Measurements from ENCODE around the gene SFSWAP.
"Not testable (repeated sequence)": the region's sequence is repeated elsewhere in the genome, so short reads cannot be mapped to it uniquely, and the experiment has no call there.

SFSWAP gene

GRCh38 chr12:131703161-131703560, 7.7 kb upstream of the SFSWAP start:
- no peak for DNase-seq (ENCODE audit: low read depth)

- DNase-seq (ENCODE audit: low read depth), result no peak
These were observed 6.4 kb upstream of the SFSWAP start for GRCh38 chr12:131704509-131704908.

- not testable (repeated sequence) for DNase-seq (ENCODE audit: low read depth)
These were observed 4.2 kb upstream of the SFSWAP start for GRCh38 chr12:131706709-131707108.

- DNase-seq (ENCODE audit: low read depth), result no peak
These were observed 1.7 kb upstream of the SFSWAP start for GRCh38 chr12:131709226-131709625.

GRCh38 chr12:131711551-131712205, 788 bp downstream of the SFSWAP start:
- DNase-seq (ENCODE audit: low read depth), result no peak

DNA sequence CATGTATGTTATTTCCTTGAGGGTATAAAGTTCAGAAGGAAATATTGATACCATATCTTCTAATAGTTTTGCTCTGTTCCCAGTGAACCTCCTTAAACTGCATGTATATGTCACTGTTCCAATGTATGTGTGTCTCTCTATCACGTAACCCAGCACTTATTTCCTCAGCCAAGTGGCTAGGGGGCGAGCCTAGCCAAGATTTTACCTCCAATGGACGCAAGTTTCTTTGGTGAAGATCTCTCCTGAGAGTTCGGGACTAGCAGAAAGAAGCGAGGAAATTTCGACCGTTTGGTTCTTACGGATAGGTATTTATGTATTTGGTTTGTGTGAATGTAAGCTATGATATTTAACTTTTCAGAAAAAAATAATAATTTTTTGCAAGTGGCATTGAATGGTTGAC, 2.5 kb downstream of the SFSWAP start:
- no peak for DNase-seq (ENCODE audit: low read depth)

GRCh38 chr12:131714759-131715158, 3.9 kb downstream of the SFSWAP start:
- DNase-seq (ENCODE audit: low read depth), result no peak

DNA sequence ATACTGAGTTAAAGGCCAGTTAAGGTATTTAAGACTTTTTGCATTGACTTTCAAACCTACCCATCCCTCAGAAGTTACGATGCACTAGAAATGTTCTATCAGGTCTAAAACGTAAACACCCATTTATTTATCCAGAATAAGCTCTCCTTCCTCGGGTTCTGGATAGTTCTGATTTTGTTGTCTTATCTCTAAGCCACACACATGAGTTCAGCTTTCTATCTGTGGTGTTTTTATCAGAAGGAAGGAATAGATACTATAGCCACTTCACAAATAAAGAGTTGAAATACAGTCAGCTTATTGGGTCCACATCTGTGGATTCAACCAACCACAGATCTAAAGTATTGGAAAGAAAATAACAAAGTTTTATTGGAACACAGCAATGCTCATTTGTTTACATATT, 5.4 kb downstream of the SFSWAP start:
- no peak for DNase-seq (ENCODE audit: low read depth)

GRCh38 chr12:131720241-131720640, 9.4 kb downstream of the SFSWAP start:
- no peak for DNase-seq (ENCODE audit: low read depth)

DNA sequence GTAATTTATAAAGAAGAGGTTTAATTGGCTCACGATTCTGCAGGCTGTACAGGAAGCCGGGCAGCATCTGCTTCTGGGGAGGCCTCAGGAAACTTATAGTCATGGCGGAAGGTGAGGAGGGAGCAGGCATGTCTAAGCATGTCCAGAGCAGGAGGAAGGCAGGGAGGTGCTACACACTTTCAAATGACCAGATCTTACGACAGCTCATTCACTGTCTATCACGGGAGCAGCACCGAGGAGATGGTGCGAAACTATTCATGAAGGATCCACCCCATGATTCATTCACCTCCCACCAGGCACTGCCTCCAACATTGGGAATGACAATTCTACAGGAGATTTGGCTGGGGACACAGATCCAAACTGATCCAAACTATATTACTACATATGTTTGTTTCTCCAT, 10.0 kb downstream of the SFSWAP start:
- DNase-seq (ENCODE audit: low read depth), result no peak

DNA sequence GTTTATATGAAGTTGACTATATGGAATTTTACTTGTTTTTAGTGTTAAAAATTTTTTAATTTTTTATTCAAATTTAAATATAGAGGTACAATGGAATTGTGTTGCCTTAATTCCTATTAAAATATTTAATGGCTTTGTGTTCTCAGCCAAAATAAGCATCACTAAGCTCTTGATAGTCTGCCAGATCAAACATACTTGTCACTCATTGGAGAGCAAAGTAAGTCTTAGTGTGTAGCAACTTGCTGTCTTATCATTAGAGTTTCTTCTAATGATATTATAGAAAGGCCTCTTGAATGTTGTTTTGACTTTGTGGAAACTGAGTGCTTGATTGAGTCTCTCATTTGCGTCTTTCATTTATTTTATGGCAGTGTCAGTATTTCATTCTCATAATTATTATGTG, 10.7 kb downstream of the SFSWAP start:
- DNase-seq (ENCODE audit: low read depth), result no peak

- no peak for DNase-seq (ENCODE audit: low read depth)
These were observed 12.6 kb downstream of the SFSWAP start for GRCh38 chr12:131723532-131723931.

DNA sequence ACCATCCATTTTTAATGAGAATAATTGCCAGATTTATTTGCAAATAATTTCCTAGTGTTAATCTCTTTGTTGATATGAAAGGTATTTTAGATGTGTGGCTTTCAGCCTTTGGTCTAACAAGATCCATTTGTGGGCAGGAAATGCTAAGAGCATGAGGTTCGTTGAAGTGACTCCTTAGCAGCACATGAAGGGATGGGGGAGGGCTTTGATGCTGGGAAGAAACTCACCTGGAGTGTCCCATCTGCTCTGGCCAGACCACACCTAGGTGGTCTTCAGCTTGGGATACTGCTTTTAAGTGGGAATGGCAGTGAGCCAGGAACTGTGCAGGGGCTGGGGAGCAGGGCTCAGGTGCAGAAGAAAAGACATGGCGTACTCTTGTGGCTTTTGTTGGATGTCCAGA, 13.6 kb downstream of the SFSWAP start:
- DNase-seq (ENCODE audit: low read depth), result no peak

DNA sequence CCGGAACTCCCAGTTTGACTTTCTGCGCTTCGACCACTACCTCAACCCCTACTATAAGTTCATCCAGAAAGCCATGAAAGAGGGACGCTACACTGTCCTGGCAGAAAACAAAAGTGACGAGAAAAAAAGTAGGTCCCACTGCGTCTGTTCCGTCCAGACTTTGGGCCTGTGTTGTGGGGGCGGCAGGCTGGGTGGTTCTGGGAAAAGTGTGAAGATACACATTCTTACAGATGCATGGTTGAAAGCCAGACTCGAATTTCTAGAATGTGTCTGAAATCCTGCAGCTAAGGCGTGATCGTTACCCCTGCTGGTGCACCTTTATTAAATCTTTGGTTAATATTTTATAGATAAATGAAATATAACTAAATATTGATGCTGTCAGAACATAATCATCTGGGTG, 14.6 kb downstream of the SFSWAP start:
- DNase-seq (ENCODE audit: low read depth), result no peak

GRCh38 chr12:131728720-131729119, 17.8 kb downstream of the SFSWAP start:
- DNase-seq (ENCODE audit: low read depth), result no peak

DNA sequence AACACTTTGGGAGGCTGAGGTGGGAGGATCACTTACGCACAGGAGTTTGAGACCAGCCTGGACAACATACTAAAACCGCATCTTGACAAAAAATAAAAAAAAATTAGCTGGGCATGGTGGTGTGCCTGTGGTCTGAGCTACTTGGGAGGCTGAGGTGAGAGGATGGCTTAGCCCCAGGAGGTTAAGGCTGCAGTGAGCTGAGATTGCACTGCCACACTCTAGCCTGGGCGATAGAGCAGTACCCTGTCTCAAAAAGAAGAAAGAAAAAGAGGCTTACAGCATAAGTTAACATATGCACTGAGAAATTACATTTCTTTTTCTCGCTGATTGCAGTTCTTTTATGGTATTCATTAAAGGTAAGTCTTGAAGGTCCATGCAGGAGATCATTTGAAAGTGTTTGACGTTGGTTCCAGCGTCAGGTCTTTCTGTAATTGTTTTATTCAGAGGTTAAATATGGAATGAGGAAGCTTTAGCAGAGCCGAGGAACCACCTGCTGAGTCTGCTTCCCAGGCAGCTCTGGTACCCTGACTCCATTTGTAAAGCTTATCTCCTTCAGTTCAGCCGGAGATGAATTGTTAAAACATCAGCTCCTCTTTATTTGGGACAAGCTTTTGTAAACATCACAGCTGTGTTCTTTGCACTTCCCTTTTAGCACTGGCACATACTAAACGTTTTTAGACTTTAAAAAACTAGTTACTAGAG, 18.5 kb downstream of the SFSWAP start:
- DNase-seq (ENCODE audit: low read depth), result no peak

DNA sequence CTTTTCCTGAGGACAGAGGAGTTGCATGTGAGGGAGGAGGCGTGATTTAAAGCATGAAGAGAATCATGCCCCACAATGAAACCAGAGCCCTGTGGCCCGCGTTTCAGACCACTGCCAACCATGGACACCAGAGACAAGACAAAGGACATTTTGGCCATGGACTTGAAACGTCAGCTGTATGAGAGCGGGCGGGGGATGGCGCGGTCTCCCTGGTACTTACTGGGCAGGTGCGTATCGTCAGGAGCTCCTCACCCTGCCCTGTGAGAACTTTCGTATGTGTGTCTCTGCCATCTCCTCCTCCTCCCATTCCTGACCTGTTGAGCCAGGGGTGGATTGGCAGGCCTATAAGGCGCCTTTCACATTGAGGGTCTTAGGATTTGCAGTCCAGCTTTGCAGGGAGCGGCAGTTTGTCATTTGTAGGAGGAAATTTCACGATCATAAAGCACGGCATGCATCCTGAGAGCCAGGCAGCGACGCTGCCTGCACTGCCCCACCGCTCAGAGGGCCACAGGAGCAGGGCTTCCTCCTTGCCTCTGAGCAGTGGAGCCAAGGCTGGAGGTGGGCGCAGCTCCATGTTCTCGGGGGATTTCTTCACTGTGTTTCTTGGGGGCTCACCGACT, 22.2 kb downstream of the SFSWAP start:
- no peak for DNase-seq (ENCODE audit: low read depth)

DNA sequence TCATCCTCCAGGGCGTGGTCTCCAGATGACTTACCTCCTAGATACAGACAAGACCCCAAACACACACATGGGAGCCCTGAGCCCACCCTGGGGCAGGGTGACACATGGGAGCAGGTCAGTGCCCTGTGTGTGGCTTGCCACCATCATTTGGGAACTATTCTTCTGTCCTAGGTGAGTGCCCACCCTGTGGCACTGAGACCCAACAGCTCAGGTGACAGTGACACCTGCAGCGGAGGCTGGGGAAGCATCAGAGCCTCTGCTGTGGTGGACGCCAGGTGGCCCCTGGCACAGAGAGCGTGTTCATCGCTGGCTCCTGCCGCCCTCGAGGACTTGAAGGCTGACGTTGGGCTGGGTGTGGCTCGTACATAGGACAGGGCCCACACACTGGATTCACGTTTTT, 23.0 kb downstream of the SFSWAP start:
- DNase-seq (ENCODE audit: low read depth), result no peak

DNA sequence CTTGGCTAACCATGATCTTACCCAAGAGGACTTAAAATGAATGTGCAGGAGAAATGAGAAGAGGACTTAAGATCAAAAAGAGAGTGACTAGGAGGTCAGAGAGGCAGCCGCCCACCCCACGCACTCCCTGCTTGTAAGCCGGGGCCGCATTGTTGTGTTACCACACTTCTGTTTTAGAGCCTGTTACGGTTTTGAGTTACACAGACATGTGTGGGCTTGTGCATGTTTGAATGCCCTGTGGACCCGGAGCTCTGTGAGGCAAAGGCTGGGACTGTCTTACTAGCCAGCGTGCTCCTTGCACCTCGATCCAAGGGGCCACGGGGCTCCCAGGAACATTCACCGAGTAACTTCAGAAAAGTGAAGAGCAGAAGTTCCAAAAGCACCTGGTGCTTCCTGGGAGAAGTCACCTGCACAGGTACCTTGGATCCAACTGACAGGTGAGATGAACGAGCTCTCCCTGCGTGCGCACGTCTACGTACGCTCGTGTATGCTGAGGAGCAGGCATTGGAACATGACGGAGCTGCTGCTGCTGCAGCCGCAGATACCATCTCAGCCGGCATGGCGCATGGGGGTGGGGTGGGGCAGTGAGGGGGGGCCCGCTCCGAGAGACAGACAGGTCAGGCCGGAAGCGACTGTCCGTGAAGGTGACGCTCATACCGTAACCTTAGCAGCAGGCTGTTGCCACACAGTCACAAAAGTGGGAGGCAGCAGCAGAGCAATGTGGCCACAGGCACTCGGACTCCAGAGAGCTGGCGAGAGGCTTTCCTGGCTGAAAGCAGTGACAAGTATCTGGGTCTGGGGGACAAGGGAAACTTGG, 23.7 kb downstream of the SFSWAP start:
- no peak for DNase-seq (ENCODE audit: low read depth)

- DNase-seq (ENCODE audit: low read depth), result no peak
These were observed 24.2 kb downstream of the SFSWAP start for GRCh38 chr12:131735153-131735456.

DNA sequence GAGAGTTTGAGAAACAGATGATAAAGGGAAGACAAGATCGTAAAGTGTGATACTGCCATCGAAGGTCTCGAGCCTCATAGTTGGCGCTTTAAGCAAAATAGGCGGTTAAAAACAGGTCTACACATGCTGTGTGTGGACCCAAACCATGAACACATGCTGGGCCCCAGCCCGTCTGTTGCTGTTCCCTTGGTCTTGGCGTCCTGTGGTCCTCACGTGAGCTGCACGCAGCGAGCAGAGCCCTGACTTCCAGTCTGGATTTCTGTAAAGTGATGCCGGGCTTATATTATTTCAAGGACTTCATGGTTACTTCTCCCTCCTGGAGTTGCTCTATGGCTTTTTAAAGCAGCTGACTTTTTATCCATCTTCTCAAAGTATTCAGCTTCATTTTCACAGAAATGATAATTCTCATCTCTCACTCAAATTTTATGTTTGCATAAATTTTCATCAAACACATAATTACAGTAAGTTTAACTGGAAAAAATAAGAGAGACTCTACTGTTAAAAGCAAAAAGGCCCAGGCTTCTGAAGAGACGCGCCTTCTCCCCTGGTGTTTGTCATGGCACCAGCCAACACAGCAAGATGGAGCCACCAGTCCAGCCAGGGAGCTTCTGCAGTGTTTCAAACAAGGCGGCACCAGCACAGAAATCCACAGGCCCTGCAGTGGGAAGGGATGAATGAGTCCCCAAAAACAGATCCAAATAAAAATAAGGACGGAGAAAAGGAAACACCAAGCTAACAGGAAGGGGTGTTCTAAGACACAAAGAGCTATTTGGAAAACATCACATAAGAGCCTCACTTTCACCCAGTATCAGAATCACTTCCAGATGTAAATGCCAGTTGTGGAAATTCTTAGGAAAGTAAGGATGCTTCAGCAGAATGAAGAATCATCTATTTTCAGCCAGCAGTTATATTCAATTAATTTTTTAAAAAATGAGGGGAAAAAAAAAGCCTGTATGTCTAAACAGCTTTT, 24.9 kb downstream of the SFSWAP start:
- no peak for DNase-seq (ENCODE audit: low read depth)

All from GM04504 (cell line).